A549 (cell line): Measurements from ENCODE around the gene ADARB1. TPM values are rescaled to one million over a fixed set of nuclear protein-coding genes. Genes with fewer than 3 reads are reported as not detected.

ENCODE experiments used
- ATAC-seq, 2 experiments: fragments of 200-7000 bp in 1 of 2; fragments of >200 bp in 1 of 2; cut with Nextera tagmentation in 1 of 2; cut with Tn5 transposase in 1 of 2; 3 replicates each; pipeline versions ENCODE4 v1.8.0 to v1.9.1; 2018 to 2020; ENCODE audit warnings: mild to moderate bottlenecking in 1 of 2, moderate library complexity in 1 of 2
- CTCF ChIA-PET: fragments of 300-600 bp; sonication (Branson Sonifier 250); formaldehyde crosslinking; extraction: SDS; loops from one replicate; lab custom pipeline; 2021; ENCODE audit warnings: antibody characterized with exemption, inconsistent platforms; lab: Yijun Ruan, JAX
- POLR2A ChIA-PET: fragments of 350-600 bp; formaldehyde crosslinking; extraction: SDS; loops from one replicate; lab custom pipeline; 2021; ENCODE audit warnings: antibody characterized with exemption, inconsistent platforms; lab: Yijun Ruan, JAX
- DNase-seq, 2 experiments: peaks; one replicate each; pipeline versions ENCODE4 v3.0.0 to v3.0.0-alpha.2; 2011 to 2016; ENCODE audit warnings: low read depth in 1 of 2, low spot score in 1 of 2
- FAIRE-seq: peaks from 2 replicates; lab custom pipeline; 2011; peaks lifted over from hg19 to GRCh38; lab: Jason Lieb, UNC
- H3K27ac ChIP-seq, 2 experiments: fragments of >200 bp; sonication (Bioruptor Twin); formaldehyde crosslinking; 3 replicates each; pipeline ENCODE4 v1.5.1; 2016 to 2017
- H3K4me1 ChIP-seq: fragments of >200 bp; sonication (Bioruptor Twin); formaldehyde crosslinking; 3 replicates; pipeline ENCODE4 v1.6.1; 2016
- H3K4me2 ChIP-seq: fragments of >200 bp; sonication (Bioruptor Twin); formaldehyde crosslinking; 3 replicates; pipeline ENCODE4 v1.6.1; 2016
- H3K4me3 ChIP-seq: fragments of >200 bp; sonication (Bioruptor Twin); formaldehyde crosslinking; 3 replicates; pipeline ENCODE4 v1.5.1; 2016
- H3K9me3 ChIP-seq: fragments of >200 bp; sonication (Bioruptor Twin); formaldehyde crosslinking; 3 replicates; pipeline ENCODE4 v1.6.1; 2016
- BCL3 ChIP-seq: fragments of >200 bp; sonication (Bioruptor Twin); formaldehyde crosslinking; IDR thresholded peaks from 3 replicates; pipeline ENCODE4 v1.6.1; 2016
- CEBPB ChIP-seq, 2 experiments: fragments of >200 bp in 1 of 2; sonication (Bioruptor Twin) in 1 of 2; formaldehyde crosslinking in 1 of 2; IDR thresholded peaks; 2 replicates each; pipeline ENCODE4 v1.6.1; 2012 to 2016
- CHD2 ChIP-seq: fragments of 150-350 bp; IDR thresholded peaks from 2 replicates; pipeline ENCODE4 v1.6.1; 2014; ENCODE audit warnings: low read length; ENCODE audit not compliant: partially characterized antibody
- EHMT2 ChIP-seq: fragments of 200-600 bp; sonication (generic); IDR thresholded peaks from 2 replicates; pipeline ENCODE4 v1.6.1; 2016; ENCODE audit warnings: antibody characterized with exemption, low read depth, mild to moderate bottlenecking, moderate library complexity
- ELK1 ChIP-seq: fragments of 150-350 bp; IDR thresholded peaks from 2 replicates; pipeline ENCODE4 v1.6.1; 2014; ENCODE audit warnings: low read depth, mild to moderate bottlenecking, low read length
- FOSB ChIP-seq: fragments of 250-450 bp; sonication (Bioruptor Pico); IDR thresholded peaks from 2 replicates; pipeline ENCODE4 v1.5.0; 2020; ENCODE audit warnings: mild to moderate bottlenecking, moderate library complexity
- FOSL2 ChIP-seq, 2 experiments: fragments of 450-650 bp in 1 of 2; fragments of >200 bp in 1 of 2; sonication (Bioruptor Twin) in 1 of 2; formaldehyde crosslinking; IDR thresholded peaks; 2 replicates each; pipeline versions ENCODE4 v1.5.0 to v1.6.1; 2016 to 2020; ENCODE audit warnings: mild to moderate bottlenecking in 1 of 2, moderate library complexity in 1 of 2
- FOXS1 ChIP-seq: fragments of 250-450 bp; sonication (Bioruptor Pico); IDR thresholded peaks from 2 replicates; pipeline ENCODE4 v1.5.0; 2020; ENCODE audit warnings: mild to moderate bottlenecking, moderate library complexity
- HOXA7 ChIP-seq: fragments of 250-450 bp; sonication (Bioruptor Pico); IDR thresholded peaks from 2 replicates; pipeline ENCODE4 v1.5.0; 2020; ENCODE audit warnings: mild to moderate bottlenecking, moderate library complexity
- HOXB13 ChIP-seq: fragments of 250-450 bp; sonication (Bioruptor Pico); IDR thresholded peaks from 2 replicates; pipeline ENCODE4 v1.5.0; 2020; ENCODE audit warnings: low read depth, mild to moderate bottlenecking, moderate library complexity
- HOXB5 ChIP-seq: fragments of 250-450 bp; sonication (Bioruptor Pico); IDR thresholded peaks from 2 replicates; pipeline ENCODE4 v1.5.0; 2020; ENCODE audit warnings: mild to moderate bottlenecking, moderate library complexity
- KDM1A ChIP-seq: fragments of 200-600 bp; sonication (generic); IDR thresholded peaks from 2 replicates; pipeline ENCODE4 v1.6.1; 2016; ENCODE audit warnings: low read depth, mild to moderate bottlenecking
- MAFK ChIP-seq: fragments of 450-650 bp; IDR thresholded peaks from 2 replicates; pipeline ENCODE4 v1.6.1; 2014; ENCODE audit not compliant: partially characterized antibody
- MYC ChIP-seq: IDR thresholded peaks from 2 replicates; pipeline ENCODE4 v1.6.1; 2012; ENCODE audit warnings: mild to moderate bottlenecking, inconsistent platforms, low read length, improper control_type of control experiment, borderline replicate concordance
- NFE2L2 ChIP-seq: fragments of 150-350 bp; conservative IDR thresholded peaks from 2 replicates; pipeline ENCODE4 v1.6.1; 2014; ENCODE audit warnings: low read length
- NR3C1 ChIP-seq: fragments of >200 bp; sonication (Bioruptor Twin); formaldehyde crosslinking; IDR thresholded peaks from 3 replicates; pipeline ENCODE4 v1.6.1; 2017
- RAD21 ChIP-seq, 2 experiments: fragments of >200 bp in 1 of 2; sonication (Bioruptor Twin) in 1 of 2; formaldehyde crosslinking in 1 of 2; IDR thresholded peaks in 1 of 2; conservative IDR thresholded peaks in 1 of 2; 2 replicates in 1 of 2; 3 replicates in 1 of 2; pipeline ENCODE4 v1.6.1; 2012 to 2018; ENCODE audit warnings: inconsistent platforms in 1 of 2
- RCOR1 ChIP-seq: fragments of 150-350 bp; IDR thresholded peaks from 2 replicates; pipeline ENCODE4 v1.6.1; 2014; ENCODE audit warnings: antibody characterized with exemption, low read length, low read depth
- TP53 ChIP-seq: fragments of 250-450 bp; sonication (Bioruptor Pico); IDR thresholded peaks from 2 replicates; pipeline ENCODE4 v1.5.0; 2021; ENCODE audit warnings: mild to moderate bottlenecking, moderate library complexity
- ZC3H11A ChIP-seq: fragments of 450-650 bp; IDR thresholded peaks from 2 replicates; pipeline ENCODE4 v1.6.1; 2014; ENCODE audit warnings: antibody characterized with exemption, mild to moderate bottlenecking
- ZNF302 ChIP-seq: fragments of 250-450 bp; sonication (Bioruptor Pico); IDR thresholded peaks from 2 replicates; pipeline ENCODE4 v1.9.0; 2021; ENCODE audit warnings: inconsistent platforms, mild to moderate bottlenecking, moderate library complexity
- WGBS: methylation state at CpG from one replicate; pipeline ENCODE4 v1.1.6; 2017; ENCODE audit errors: missing lambda C conversion rate; 5-methylcytosine and 5-hydroxymethylcytosine counted together
- polyA plus RNA-seq, 4 experiments: library from polyadenylated mRNA; depleted of rRNA in 3 of 4; stranded (reverse); fragments of >200 nt; fragmentation: RNase III in 1 of 4; extraction: RNeasy Plus Mini Kit Qiagen cat#74134 plus additional on column Dnase treatment in 1 of 4; gene quantifications; 2 replicates in 3 of 4; 3 replicates in 1 of 4; pipeline ENCODE4 v1.2.3, GENCODE V29; 2011 to 2017

Gene ADARB1
- polyA plus RNA-seq, 2 of the 4 experiments (the other 2 are of a cell fraction): 3.2 to 5.7 TPM

GRCh38 chr21:45123440-45123839 lies 49.1 kb downstream of the ADARB1 start:
- 0 out of 3 replicates have a peak, but pooled peaks cover 1% of the 10 kb centered on the region for H3K4me1 ChIP-seq
- H3K27ac ChIP-seq: no peak overlapping the region
- no peak for ATAC-seq
- no peak overlapping the region for H3K4me2 ChIP-seq
- TF ChIP-seq TP53 (CRISPR knock-in tag) (no peak), ZC3H11A (no peak), RCOR1 (no peak), CEBPB (IDR thresholded peaks at IDR 0.05) (no peak), FOSL2 (IDR thresholded peaks at IDR 0.05) (no peak), FOSL2 (CRISPR knock-in tag; IDR thresholded peaks at IDR 0.05) (no peak), HOXA7 (no peak), BCL3 (no peak), MAFK (no peak), MYC (no peak), FOXS1 (CRISPR knock-in tag) (no peak), ZNF302 (CRISPR knock-in tag) (no peak)
- DNase-seq: no peak
- CTCF ChIA-PET: interaction anchor here (0.6 to 3.3 kb wide), 2 partner anchors 14 to 1153 kb away, joined by 3 to 16 read pairs; no protein-coding TSS in a partner anchor
- POLR2A ChIA-PET: no interaction called here
- no peaks in the 10 kb centered on the region for H3K9me3 ChIP-seq
- WGBS: 74% methylated on average over 6 of the region's 6 CpGs
- H3K4me3 ChIP-seq: no peak overlapping the region
- no peak for FAIRE-seq

GRCh38 chr21:45124596-45124995 lies 50.2 kb downstream of the ADARB1 start:
- CTCF ChIA-PET: interaction anchor here (0.7 to 9.3 kb wide), 6 partner anchors 10 to 176 kb away, joined by 3 to 163 read pairs (median 4); no protein-coding TSS in a partner anchor
- no peaks in the 10 kb centered on the region for H3K9me3 ChIP-seq
- POLR2A ChIA-PET: no interaction called here

DNA sequence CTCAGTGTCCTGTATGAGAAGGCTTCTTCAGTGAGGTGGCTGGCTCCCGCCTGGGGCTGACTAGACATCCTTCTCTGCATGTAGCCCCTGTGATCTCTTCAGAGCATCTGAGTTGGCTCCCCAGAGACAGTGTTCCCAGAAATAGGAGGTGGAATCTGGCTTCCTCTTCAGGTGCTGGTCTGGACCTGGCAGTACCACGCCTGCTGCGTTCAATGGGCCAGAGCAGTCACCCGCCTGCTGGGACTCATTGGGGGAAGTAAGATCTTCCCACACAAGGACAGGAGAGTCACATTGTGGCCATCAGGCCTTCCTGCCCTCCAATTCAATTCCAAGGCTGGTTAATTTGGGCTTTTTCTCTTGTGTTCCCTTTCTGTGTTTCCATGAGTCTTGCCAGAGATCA lies 51.0 kb downstream of the ADARB1 start:
- no peak for FAIRE-seq
- TF ChIP-seq ELK1 (no peak), CHD2 (no peak), FOSB (CRISPR knock-in tag) (no peak), HOXA7 (no peak), RAD21 (conservative IDR thresholded peaks at IDR 0.05 in 1 of 2, IDR thresholded peaks at IDR 0.05 in 1 of 2) (no peak), HOXB5 (no peak), KDM1A (no peak), NFE2L2 (no peak), NR3C1 (no peak), ZNF302 (CRISPR knock-in tag) (no peak), HOXB13 (CRISPR knock-in tag) (no peak), EHMT2 (no peak)
- TF ChIP-seq, all 56 proteins: peak for 0
- Histone ChIP-seq H3K4me3 (no peak overlapping the region), H3K9me3 (no peaks in the 10 kb centered on the region), H3K27ac (no peak overlapping the region), H3K4me2 (no peak overlapping the region), H3K4me1 (peaks cover 18% of the 10 kb centered on the region)
- ATAC-seq (no peak), DNase-seq (no peak)
- ChIA-PET POLR2A (no interaction called here), CTCF (interaction anchor here (0.7 to 9.3 kb wide), 7 partner anchors 11 to 176 kb away, joined by 3 to 163 read pairs (median 5); no protein-coding TSS in a partner anchor)
- 78% methylated on average over 3 of the region's 4 CpGs for WGBS

More at GRCh38 chr21:45124596-45124995, 50.2 kb downstream of the ADARB1 start:
- no peak overlapping the region for H3K4me2 ChIP-seq
- FAIRE-seq: no peak
- no peak for ATAC-seq
- H3K27ac ChIP-seq: no peak overlapping the region
- 77% methylated on average over 6 of the region's 6 CpGs for WGBS
- peaks cover 11% of the 10 kb centered on the region for H3K4me1 ChIP-seq
- TF ChIP-seq FOXS1 (CRISPR knock-in tag): no peak
- no peak overlapping the region for H3K4me3 ChIP-seq
- DNase-seq: no peak
